ENCODE data around the gene ATP11C.
"Not testable (repeated sequence)": the region's sequence is repeated elsewhere in the genome, so short reads cannot be mapped to it uniquely, and the experiment has no call there.

The ATP11C gene

DNA sequence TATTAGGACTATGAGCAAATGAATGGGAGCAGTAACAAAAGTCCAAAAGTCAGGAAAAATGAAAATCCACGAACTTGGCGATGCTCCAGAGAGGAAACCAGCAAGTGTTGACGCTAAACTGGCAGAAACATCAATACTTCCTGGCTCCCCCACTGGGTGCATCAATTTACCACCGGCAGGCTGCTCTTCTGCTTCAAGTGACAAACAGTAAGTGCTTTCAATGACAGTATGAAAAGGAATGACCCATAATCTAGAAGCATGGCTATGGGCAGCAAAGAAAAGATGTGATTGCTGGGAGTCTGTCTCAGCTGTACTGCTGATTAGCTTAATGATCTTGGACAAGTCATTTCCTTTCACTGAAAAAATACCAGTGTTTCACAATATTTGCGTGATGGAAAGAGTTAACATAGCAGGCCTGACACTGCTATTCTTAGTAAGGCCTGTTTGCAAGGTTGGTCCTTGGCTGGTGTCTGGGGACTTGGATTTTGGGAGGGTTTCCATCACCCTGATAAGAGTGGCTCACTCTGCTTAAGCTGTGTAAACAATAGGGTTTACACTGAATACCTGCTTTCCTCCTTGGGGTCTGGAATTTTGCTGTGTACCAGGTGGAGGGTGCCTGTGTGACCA, 8.7 kb downstream of the ATP11C start:
- DNase-seq = no peak

DNA sequence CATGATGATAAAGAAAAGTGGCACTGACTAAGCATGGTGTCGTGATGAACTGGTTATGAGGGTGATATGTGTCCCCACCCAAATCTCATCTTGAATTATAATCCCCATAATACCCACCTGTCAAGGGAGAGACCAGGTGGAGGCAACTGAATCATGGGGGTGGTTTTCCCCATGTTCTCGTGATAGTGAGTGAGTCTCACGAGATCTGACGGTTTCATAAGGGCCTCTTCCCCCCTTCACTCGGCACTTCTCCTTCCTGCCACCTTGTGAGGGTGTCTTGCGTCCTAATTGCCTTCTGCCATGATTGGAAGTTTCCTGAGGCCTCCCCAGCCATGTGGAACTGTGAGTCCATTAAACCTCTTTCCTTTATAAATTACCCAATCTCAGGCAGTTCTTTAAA, 11.7 kb downstream of the ATP11C start:
- DNase-seq = not testable (repeated sequence)

DNA sequence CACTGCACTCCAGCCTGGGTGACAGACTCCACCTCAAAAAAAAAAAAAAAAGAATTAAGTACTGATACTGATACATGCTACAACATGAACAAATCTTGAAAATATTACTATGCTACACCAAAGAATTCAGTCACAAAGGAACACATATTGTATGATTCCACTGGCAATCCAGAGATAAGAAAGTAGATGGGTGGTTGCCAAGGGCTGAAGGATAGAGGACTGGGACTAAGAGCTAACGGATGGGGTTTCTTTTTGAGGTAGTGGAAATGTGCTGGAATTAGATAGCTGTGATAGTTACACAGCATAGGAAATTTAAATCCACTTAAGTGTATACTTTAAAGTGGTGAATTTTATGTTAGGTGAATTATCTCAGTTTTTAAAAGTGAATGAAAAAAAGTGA, 12.5 kb downstream of the ATP11C start:
- DNase-seq = no peak

DNA sequence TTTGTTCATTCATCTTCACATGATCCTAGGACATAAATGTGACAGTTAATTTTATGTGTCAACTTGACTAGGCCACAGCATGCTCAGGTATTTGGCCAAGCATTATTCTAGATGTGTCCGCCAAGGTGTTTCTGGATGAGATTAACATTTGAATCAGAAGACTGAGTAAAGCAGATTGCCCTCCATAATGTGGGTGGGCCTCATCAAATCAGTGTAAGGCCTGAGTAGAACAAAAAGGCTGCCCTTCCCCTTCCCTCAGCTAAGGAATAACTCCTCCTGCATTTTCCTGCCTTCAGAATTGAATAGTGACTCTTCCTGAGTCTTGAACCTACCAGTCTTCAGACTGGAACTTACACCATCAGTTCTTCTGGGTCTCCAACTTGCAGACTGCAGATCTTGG, 18.4 kb downstream of the ATP11C start:
- DNase-seq = no peak

DNA sequence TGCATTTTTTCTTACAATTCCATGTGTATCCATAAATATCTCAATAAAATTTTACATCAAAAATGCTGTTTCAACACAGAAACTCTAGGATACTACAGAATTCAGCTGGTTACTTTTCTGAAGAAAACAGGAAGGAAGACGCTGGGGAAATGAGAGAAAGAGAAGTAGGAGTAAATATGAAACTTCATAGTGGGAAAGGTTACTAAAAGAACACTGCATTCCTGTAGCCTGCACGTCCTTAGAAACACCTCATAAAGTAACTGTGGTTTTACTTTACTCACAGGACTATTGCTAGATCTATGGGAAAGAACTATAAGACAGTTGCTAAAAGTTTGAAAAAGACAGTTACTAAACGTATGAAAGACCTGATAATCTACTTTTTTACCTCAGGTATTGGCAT, 23.1 kb downstream of the ATP11C start:
- DNase-seq = no peak

DNA sequence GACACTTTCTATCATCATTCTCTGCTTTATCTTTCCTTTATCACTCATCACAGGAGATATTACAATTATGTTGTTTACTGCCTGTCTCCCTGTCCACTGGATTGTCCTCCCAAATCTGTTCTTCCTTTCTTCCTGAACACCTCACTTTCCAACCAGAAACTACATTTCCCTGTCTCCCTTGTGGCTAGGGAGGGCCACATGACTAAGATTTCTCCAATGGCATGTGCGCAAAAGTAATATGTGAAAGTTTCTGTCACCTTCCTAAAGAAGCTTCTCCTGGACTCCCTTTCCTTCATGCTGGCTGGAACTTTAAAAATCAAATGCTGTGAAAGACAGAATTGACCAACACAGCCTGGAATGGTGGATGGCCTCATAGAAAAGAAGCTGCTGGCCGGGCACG, 25.8 kb downstream of the ATP11C start:
- no peak for DNase-seq

DNA sequence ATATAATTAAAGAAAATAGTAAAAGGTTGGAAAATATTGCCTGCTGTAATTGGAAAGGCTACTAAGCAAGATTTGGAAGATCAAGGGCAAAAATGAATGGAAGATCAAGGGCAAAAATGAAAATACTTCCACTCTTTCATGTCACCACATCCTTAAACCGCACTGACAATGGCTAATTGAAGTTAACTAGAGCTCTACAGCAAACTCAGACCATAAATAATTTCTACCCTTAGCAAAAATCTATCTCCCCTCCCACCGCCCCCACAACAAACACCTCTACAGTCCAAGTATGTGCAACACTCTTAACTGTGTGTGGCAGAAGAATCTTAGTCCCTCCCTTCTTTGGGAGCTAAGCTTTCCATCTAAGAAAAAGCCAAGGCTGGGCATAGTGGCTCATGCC, 27.1 kb downstream of the ATP11C start:
- DNase-seq = no peak

DNA sequence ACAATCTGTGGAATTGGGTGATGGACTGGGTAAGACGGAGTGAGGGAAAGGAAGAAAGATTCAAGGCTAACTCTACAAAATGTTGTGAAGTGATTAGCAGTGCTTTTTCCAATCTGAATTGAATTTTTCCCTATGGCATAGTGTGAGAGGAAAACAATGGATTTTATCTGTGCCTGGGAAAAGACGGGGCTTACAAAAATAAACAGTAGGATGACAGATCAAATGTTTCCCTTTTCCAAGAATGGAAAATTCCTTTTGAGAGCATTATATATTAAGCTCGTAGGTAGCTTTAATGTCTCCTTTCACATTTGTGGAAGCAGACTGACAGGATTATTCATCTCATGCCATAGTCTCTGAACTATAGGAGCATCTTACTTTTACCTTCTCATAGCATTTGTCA, 27.8 kb downstream of the ATP11C start:
- DNase-seq = no peak

DNA sequence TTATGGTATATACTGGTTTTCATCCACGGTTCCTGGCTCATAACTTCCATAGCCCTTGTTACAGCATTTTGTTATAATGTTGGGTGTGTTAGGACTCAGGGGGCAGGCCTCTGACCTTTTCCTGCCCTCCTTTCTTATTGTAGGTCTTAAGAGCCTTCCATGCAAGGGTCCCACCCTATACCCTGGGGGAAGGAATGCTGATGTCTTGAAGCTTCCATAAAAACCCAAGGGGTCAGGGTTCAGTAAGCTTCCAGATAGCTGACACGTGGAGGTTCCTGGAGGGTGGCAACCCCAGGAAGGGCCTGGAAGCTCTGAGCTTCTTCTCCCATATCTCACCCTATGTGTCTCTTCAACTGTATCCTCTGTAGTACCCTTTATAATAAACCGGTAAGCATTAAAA, 29.6 kb downstream of the ATP11C start:
- DNase-seq = no peak

DNA sequence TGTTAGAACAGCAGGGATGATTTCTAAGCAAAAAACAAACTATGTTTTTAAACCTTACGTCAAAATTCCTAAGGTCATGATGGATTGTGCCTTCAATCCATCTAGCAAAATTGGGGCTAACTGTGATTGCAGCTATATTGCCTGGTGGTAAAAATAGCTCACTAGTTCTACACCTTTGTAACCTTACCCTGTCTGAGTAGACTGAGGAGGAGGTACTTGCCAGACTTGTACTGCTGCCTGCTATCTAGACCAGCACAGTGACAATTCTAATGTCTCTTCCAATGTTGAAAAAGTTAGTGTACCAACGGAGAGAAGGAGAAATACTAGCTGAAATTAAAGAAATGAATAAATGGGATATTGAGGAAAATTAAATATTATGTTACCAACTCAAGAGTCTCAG, 30.3 kb downstream of the ATP11C start:
- no peak for DNase-seq

DNA sequence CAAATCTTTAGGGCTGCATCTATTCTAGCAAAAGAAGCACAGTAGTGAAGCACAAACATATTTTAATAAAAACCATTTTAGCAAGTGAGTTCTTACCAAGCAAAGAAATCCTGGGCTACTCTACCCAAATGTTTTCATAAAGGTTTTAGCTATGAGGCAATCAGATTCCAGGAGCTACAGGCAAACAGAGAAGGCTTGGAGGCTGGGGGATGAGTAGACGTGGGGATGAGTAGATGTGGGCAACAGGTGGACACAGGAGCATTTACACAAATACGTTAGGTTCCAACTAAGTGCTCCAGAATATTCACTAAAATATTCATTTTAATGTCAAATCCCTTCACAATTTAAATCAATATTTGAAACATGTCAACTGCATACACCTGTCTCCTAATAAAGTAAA, 34.5 kb downstream of the ATP11C start:
- DNase-seq = no peak

DNA sequence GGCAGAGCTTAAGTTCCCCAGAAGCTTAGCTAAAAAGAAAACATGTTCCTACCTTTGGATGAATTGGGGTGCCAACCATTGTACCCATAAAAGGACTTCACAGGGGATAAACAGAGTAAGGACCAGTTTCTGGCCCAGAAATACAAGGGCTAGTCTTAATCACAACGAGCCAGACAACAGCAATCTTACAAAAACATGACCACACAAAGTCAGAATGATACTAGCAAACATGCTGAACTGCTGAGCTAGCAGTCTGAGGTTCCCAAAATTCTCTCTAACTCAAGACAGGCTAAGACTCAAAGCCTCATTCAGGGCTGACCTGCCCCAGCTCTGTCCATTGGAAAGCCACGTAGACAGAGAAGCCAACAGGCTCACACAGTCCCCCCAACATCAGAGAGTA, 40.3 kb downstream of the ATP11C start:
- no peak for DNase-seq

DNA sequence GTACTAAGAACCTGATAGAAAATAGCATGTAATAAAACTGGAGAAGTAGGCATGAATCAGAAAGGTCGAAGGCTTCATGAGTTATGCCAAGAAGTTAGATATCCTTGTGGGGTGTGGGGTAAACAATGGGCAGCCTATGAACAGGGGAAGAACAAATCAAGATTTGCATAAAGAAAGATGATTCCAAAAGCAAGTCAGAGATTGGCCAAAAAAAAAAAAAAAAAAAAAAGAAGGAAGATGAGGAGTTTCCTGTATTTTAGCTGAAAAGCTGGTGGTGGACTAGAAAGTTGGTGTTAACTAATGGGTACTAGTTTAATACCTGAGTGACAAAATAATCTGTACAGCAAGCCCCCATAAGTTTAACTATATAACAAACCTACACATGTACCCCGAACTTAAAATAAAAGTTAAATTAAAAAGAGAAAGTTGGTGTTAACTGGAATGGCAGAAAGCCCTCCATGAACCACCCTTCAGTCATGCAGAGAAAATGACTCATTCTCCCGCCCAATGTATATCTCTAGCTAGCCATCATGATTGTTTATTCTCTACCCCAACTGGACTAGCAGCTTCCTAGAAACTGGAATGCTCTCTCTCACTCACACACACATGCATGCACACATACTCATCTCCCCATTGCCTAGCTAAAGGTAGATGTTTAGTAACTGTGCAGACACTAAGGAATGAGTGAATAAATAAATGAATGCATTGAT, 41.7 kb downstream of the ATP11C start:
- DNase-seq = no peak

DNA sequence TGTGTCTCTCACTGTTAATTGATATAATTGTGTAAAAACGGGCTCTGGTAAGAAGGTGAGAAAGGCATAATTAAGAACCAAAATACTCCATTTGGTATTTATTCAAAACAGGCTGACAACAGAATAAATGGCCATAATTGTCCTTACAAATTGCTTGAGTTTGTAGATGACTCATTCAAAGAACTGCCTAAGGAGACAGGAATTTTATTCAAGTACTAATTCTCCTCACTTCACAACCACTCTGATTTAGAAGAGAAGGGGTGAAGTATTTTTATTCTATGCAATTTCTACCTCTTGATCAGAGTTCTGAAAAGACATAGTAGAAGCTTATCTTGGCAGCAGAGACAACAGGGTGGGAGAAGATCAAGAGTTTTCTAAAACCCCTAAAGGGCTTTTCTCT, 43.1 kb downstream of the ATP11C start:
- no peak for DNase-seq

DNA sequence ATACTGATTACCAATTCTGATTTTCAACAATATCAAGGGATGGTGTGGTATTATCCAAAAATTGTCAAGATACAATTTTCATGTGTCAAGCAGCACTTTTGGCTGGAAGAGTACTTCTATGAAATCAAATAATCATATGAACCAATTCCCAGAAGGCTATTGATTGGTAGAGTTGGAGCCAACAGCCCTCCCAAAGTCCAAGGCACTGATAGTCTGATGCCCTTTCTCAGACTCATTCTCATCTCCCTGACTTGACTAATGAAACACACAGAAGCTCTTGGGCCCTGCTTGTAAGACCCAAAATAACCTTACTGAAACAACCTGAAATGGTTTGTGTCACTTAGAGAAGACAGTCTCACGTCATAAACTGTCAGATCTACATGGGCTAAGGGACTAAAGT, 48.9 kb downstream of the ATP11C start:
- no peak for DNase-seq

DNA sequence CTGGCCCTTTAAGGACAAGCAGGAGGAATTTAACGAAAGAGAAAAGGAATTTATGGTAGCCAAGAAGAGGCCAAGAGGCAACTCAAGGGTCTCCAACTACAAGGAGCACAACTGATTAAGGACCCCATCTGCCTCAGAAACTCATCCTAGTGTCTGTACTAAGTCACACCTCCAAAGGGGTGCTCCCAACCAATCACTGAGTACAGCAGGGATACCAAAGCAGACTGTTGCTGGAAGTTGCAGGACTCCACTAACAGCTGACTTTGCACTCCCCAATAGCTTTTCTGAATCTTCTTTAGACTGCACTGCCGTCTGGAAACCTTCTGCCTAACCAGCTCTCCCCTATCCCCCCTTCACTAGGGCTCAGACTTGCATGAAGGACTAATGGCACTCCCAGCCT, 50.6 kb downstream of the ATP11C start:
- no peak for DNase-seq

DNA sequence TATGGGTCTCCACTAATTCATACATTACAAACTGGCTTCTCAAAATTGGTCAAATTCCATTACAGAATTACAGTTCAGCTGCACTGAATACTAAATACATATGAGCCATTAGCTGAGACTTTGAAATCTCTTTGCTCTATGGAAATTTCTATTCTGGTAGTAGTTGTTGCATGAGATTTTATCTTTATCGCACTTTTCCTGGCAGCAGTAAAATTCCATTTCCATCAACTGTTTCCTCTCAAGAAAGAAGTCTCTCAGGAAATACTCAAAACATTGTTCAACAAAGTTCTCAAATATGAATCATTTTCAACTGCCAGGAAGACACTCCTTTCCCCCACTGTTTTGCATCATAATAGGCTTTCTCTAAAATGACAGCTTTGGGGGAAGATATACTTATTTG, 51.3 kb downstream of the ATP11C start:
- DNase-seq = no peak

DNA sequence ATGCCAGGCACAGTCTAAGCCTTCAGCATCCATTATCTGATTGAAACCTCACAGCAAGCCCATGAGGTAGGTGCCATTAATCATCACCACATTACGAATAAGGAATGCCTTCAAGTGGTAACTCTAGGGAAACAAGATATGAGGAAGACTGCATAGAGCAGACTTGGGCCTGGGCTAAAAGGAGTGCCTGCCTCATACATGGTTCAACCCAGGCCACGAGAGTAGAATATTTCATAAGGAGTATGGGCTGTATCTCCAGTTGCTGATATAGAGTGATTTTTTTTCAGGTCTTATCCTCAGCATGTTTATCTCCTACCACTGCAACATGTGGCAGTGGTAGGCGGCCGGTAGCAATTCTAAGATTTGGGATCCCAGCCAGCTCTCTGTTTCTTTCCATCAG, 51.7 kb downstream of the ATP11C start:
- no peak for DNase-seq

DNA sequence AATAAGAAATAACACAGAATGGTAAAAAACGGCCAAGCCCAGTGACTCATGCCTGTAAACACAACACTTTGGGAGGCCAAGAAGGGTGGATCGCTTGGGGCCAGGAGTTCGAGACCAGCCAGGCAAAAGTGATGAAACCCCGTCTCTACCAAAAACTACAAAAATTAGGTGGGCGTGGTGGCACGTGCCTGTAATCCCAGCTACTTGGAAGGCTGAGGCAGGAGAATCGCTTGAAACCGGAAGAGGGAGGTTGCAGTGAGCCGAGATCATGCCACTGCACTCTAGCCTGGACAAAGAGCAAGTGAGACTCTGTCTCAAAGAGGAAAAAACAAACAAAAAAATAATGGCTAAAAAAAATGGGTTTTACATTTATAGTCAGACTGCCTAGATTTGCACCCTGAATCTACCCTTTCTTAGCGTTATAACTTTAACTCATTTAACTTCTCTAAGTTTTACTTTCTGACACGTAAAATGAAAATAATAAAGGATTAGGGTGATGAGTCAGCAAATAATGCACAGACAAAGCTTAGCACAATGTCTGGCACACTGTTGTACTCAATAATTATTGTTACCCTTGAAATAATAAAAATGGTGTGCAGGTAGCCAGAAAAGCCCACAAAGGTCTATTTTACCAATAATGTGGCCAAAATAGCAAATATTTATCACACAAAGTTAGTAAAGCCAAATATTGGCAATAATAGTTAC, 55.0 kb downstream of the ATP11C start:
- no peak for DNase-seq

DNA sequence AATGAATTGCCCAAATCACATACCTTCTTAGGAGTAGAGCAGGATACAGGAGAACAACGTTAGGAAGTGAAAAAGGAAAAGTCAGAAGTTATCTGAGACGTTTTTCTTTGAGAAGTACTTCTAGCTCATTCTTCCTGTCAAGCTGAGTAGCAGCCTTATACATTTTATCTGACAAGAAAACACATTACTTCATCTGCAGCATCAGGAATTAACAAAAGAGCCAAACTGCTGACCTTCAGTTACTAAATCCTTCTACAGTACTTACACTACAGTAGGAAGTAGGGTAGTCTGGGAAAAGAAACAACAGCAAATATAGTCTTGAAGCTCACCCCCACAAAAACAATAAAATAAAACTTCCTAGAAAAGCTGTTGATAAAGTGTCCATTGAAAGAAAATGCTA, 57.0 kb downstream of the ATP11C start:
- DNase-seq = no peak

DNA sequence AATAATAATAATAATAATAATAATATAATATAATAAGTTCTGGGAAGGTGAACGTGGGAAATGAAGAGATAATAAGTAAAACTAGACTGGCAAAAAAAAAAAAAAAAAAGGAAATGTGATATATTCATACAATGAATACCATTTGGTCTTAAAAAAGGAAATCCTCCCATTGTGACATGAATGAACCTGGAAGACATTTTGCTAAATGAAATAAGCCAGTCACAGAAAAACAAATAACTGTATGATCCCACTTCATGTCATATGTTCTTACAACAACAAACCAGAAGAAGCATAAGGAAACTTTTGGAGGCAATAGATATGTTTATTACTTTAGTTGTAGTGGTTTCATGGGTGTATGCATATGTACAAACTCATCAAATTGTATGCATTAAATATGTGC, 63.1 kb downstream of the ATP11C start:
- DNase-seq = no peak

DNA sequence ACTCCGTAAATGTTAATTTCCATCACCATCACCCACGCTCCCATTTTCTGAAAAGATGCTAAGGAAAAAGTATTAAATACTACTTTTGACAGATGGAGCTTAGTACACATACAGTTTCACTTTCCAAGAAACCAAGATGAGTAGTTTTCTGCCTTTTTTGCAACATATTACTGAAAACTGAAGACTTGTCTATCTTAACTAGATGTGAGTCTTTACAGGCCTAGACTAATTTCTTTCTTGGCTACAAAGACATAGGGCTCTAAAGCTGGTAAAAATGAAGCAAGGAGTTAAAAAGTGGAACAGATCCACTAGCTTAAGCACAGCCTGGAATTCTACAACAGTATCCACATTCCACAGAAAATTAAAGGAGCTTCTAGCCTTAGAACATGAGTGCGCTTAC, 68.2 kb downstream of the ATP11C start:
- DNase-seq = no peak

DNA sequence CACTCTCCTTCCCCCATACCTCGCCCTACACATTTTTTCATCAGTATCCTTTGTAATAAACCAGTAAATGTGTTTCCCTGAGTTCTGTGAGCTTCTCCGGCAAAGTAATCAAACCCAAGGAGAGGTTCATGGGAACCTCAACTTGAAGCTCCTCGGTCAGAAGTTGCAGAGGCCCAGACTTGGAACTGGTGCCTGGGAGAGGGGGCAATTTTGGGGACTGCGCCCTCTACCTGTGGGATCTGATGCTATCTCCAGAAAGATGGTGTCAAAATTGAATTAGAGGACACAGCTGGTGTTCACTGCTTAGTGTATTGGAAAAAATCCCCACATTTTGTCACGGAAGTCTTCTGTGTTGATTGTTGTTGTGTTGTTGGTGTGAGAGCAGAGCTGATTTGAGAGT, 70.6 kb downstream of the ATP11C start:
- no peak for DNase-seq

DNA sequence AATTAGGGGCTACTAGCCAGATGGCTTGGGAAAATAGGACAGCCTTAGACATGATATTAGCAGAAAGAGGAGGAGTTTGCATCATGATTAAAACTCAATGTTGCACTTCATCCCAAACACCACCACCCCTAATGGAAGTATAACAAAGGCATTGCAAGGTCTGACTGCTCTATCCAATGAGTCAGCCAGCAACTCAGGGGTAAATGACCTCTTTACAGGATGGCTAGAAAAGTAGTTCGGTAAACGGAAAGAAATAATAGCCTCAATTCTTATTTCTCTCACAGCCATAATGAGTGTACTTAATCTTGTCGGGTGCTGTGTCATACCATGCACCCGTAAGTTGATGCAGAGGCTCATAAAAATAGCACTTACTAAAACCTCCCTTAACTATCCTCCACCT, 76.0 kb downstream of the ATP11C start:
- DNase-seq = not testable (repeated sequence)

DNA sequence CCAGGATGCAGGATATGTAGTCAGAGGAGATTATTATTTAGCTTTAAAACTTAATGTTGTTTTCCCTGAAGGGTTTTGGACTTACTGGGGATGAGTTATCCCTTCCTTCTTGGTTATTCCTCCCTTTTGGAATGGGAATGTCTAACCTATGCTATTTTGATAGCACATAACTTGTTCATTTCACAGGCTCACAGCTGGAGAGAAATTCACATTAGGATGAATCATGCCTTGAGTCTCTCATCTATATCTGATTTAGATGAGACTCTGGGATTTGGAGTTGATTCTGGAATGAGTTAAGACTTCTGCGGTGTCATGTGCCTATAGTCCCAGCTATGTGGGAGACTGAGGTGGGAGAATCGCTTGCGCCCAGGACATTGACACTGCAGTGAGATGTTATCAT, 81.1 kb downstream of the ATP11C start:
- DNase-seq = no peak

Measured in stimulated activated CD4-positive, alpha-beta T cell treated with anti-CD3 and anti-CD28 coated beads, Interleukin-4, amount 100 ng/mL, for 4 hours (primary cell).